CD4-positive, alpha-beta T cell treated with Interleukin-1 beta for 1 hour (primary cell): ENCODE measurements around the gene HOXD3.

Experiments used
- DNase-seq, 2 donors: peaks; one replicate each; pipeline ENCODE4 v3.0.0-alpha.2; 2020 to 2022

Gene HOXD3

GRCh38 chr2:176156807-176157498 is at the start of gene HOXD3:
Gene HOXD3, plus strand, starts transcription at chr2:176157307. Its CDS starts 11,808 bp downstream, at chr2:176169115.
- no peak for DNase-seq

- DNase-seq, result no peak
Measured at GRCh38 chr2:176107731-176108181, 49.4 kb upstream of the HOXD3 start.

GRCh38 chr2:176109192-176109901 is 47.8 kb upstream of the HOXD3 start:
- DNase-seq, result no peak

- DNase-seq, result no peak
Measured at GRCh38 chr2:176109946-176110345, 47.2 kb upstream of the HOXD3 start.

- no peak for DNase-seq
Measured at GRCh38 chr2:176110415-176111308, 46.4 kb upstream of the HOXD3 start.

- no peak for DNase-seq
Measured at GRCh38 chr2:176111309-176111663, 45.8 kb upstream of the HOXD3 start.

GRCh38 chr2:176111846-176112374 is 45.2 kb upstream of the HOXD3 start:
- no peak for DNase-seq

GRCh38 chr2:176112375-176113302 is 44.5 kb upstream of the HOXD3 start:
- DNase-seq, result no peak

- DNase-seq, result no peak
Measured at GRCh38 chr2:176114120-176114929, 42.8 kb upstream of the HOXD3 start.

- no peak for DNase-seq
Measured at GRCh38 chr2:176114930-176115625, 42.0 kb upstream of the HOXD3 start.

- no peak for DNase-seq
Measured at GRCh38 chr2:176115883-176116813, 41.0 kb upstream of the HOXD3 start, which contains the start of gene HOXD10. Gene HOXD10, plus strand, starts transcription at chr2:176116778. Its CDS starts 56 bp downstream, at chr2:176116834.

- DNase-seq, result no peak
Measured at GRCh38 chr2:176117162-176117822, 39.8 kb upstream of the HOXD3 start.

GRCh38 chr2:176117823-176118371 is 39.2 kb upstream of the HOXD3 start:
- DNase-seq, result no peak

- DNase-seq, result no peak
Measured at GRCh38 chr2:176118601-176119339, 38.3 kb upstream of the HOXD3 start.

GRCh38 chr2:176120364-176121189 is 36.5 kb upstream of the HOXD3 start:
- no peak for DNase-seq
